ENCODE results near the gene CLTB. TPM values are rescaled to one million over a fixed set of nuclear protein-coding genes. Genes with fewer than 3 reads are reported as not detected.
A peak's percentile ranks its signal among the peaks of the same experiment; 100 is the strongest.
"Not testable (repeated sequence)": the region's sequence is repeated elsewhere in the genome, so short reads cannot be mapped to it uniquely, and the experiment has no call there.

CLTB gene
- total RNA-seq, 1 donor from 2014 or later = 47.9 TPM

- DNase-seq (ENCODE audit: low spot score); H3K36me3 Mint-ChIP-seq (ENCODE audit: low read depth); H3K27ac Mint-ChIP-seq; intact Hi-C loops (cut with micrococcal nuclease); H3K27me3 Mint-ChIP-seq (ENCODE audit: low read depth); H3K4me3 Mint-ChIP-seq (ENCODE audit: low read depth); H3K9me3 Mint-ChIP-seq: not testable (repeated sequence)
- H3K4me1 Mint-ChIP-seq (ENCODE audit: low read depth) = peaks cover 23% of the 10 kb centered on the region
Measured at GRCh38 chr5:176442911-176443310, 26.6 kb upstream of the CLTB start.

- Mint-ChIP-seq H3K9me3 (no peaks in the 10 kb centered on the region), H3K27me3 (ENCODE audit: low read depth) (peaks cover 2% of the 10 kb centered on the region), H3K4me1 (ENCODE audit: low read depth) (peaks cover 24% of the 10 kb centered on the region), H3K4me3 (ENCODE audit: low read depth) (no peak overlapping the region), H3K27ac (no peak overlapping the region), H3K36me3 (ENCODE audit: low read depth) (no peaks in the 10 kb centered on the region)
- no peak for DNase-seq (ENCODE audit: low spot score)
- intact Hi-C loops (cut with micrococcal nuclease) = no loop called here
Measured at GRCh38 chr5:176441921-176442323, 25.6 kb upstream of the CLTB start.

GRCh38 chr5:176440927-176441706 is 24.8 kb upstream of the CLTB start:
- H3K27ac Mint-ChIP-seq = no peak overlapping the region
- no peak for DNase-seq (ENCODE audit: low spot score)
- no peaks in the 10 kb centered on the region for H3K9me3 Mint-ChIP-seq
- peaks cover 26% of the 10 kb centered on the region for H3K4me1 Mint-ChIP-seq (ENCODE audit: low read depth)
- H3K27me3 Mint-ChIP-seq (ENCODE audit: low read depth) = peaks cover 2% of the 10 kb centered on the region
- no peak overlapping the region for H3K4me3 Mint-ChIP-seq (ENCODE audit: low read depth)
- H3K36me3 Mint-ChIP-seq (ENCODE audit: low read depth) = no peaks in the 10 kb centered on the region
- intact Hi-C loops (cut with micrococcal nuclease) = no loop called here

DNA sequence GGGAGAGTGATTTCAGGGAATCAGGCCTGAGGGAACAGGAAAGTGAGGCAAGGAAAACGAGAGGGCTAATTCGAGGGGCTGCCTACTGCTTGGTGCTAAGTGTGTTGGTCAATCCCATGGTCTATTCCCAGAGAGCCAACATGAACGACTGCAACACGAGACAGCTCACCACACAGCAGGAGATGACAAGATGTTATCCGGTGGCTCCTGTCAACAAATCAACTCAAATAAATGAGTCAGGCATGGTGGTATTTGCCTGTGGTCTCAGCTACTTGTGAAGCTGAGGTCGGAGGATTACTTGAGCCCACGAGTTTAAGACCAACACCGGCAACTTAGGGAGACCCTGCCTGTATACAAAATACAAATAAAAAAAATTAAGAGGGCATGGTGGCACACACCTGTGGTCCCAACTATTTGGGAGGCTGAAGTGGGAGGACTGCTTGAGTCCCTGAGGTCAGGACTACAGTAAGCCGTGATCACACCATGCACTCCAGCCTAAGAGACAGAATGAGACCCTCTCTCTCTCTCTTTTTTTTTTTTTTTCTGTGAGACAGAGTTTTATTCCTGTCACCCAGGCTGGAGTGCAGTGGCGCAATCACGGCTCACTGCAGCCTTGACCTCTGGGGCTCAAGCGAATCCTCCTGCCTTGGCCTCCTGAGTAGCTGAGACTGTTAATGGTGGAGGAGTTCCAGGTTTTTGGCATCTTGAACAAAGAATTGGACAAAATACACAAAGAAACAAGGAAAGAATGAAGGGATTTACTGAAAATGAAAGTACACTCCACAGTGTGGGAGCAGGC is 22.8 kb upstream of the CLTB start:
- intact Hi-C loops (cut with micrococcal nuclease) = no loop called here
- peaks cover 2% of the 10 kb centered on the region for H3K27me3 Mint-ChIP-seq (ENCODE audit: low read depth)
- no peak for DNase-seq (ENCODE audit: low spot score)
- H3K9me3 Mint-ChIP-seq = no peaks in the 10 kb centered on the region
- H3K36me3 Mint-ChIP-seq (ENCODE audit: low read depth) = no peaks in the 10 kb centered on the region
- peaks cover 26% of the 10 kb centered on the region for H3K4me1 Mint-ChIP-seq (ENCODE audit: low read depth)
- H3K4me3 Mint-ChIP-seq (ENCODE audit: low read depth) = no peak overlapping the region
- no peak overlapping the region for H3K27ac Mint-ChIP-seq

GRCh38 chr5:176436656-176437055 is 20.3 kb upstream of the CLTB start:
- peaks cover 9% of the 10 kb centered on the region for H3K27me3 Mint-ChIP-seq (ENCODE audit: low read depth)
- peak; percentile 24 for DNase-seq (ENCODE audit: low spot score)
- H3K4me3 Mint-ChIP-seq (ENCODE audit: low read depth) = peak overlapping the region; percentile 58
- H3K27ac Mint-ChIP-seq = peak overlapping the region; percentile 43
- no peaks in the 10 kb centered on the region for H3K9me3 Mint-ChIP-seq
- intact Hi-C loops (cut with micrococcal nuclease) = loop anchor here (1.0 kb wide), 1 partner anchor 12 kb away; the partner anchor contains the start of gene FAF2
- H3K4me1 Mint-ChIP-seq (ENCODE audit: low read depth) = peaks cover 19% of the 10 kb centered on the region
- no peaks in the 10 kb centered on the region for H3K36me3 Mint-ChIP-seq (ENCODE audit: low read depth)

DNA sequence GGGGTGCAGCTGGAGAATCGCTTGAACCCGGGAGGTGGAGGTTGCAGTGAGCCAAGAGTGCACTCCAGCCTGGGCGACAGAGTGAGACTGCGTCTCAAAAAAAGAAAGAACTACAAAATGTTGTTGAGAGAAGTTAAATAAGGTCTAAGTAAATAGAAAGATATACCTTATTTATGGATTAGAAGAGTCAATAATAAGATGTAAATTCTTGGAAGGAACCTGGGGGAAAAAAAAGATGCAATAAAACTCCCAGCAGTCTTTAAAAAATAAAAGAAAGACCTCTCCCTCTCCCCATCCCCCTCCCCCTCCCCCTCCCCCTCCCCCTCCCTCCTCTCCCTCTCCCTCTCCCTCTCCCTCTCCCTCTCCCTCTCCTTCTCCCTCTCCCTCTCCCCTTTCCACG is 16.4 kb upstream of the CLTB start:
- H3K4me3 Mint-ChIP-seq (ENCODE audit: low read depth) = no peak overlapping the region
- no peaks in the 10 kb centered on the region for H3K9me3 Mint-ChIP-seq
- no peaks in the 10 kb centered on the region for H3K36me3 Mint-ChIP-seq (ENCODE audit: low read depth)
- no peak for DNase-seq (ENCODE audit: low spot score)
- intact Hi-C loops (cut with micrococcal nuclease) = no loop called here
- peaks cover 20% of the 10 kb centered on the region for H3K4me1 Mint-ChIP-seq (ENCODE audit: low read depth)
- no peak overlapping the region for H3K27ac Mint-ChIP-seq
- peaks cover 13% of the 10 kb centered on the region for H3K27me3 Mint-ChIP-seq (ENCODE audit: low read depth)

GRCh38 chr5:176429972-176430371 is 13.6 kb upstream of the CLTB start:
- no peak for DNase-seq (ENCODE audit: low spot score)
- peaks cover 14% of the 10 kb centered on the region for H3K27me3 Mint-ChIP-seq (ENCODE audit: low read depth)
- intact Hi-C loops (cut with micrococcal nuclease) = no loop called here
- H3K36me3 Mint-ChIP-seq (ENCODE audit: low read depth) = no peaks in the 10 kb centered on the region
- no peak overlapping the region for H3K4me3 Mint-ChIP-seq (ENCODE audit: low read depth)
- H3K27ac Mint-ChIP-seq = no peak overlapping the region
- peaks cover 7% of the 10 kb centered on the region for H3K4me1 Mint-ChIP-seq (ENCODE audit: low read depth)
- H3K9me3 Mint-ChIP-seq = peaks cover 6% of the 10 kb centered on the region

- Mint-ChIP-seq H3K4me1 (ENCODE audit: low read depth) (peaks cover 7% of the 10 kb centered on the region), H3K9me3 (peaks cover 6% of the 10 kb centered on the region), H3K27ac (no peak overlapping the region), H3K36me3 (ENCODE audit: low read depth) (no peaks in the 10 kb centered on the region), H3K27me3 (ENCODE audit: low read depth) (peaks cover 14% of the 10 kb centered on the region), H3K4me3 (ENCODE audit: low read depth) (no peak overlapping the region)
- no peak for DNase-seq (ENCODE audit: low spot score)
- intact Hi-C loops (cut with micrococcal nuclease) = no loop called here
Measured at GRCh38 chr5:176427971-176428370, 11.6 kb upstream of the CLTB start.

DNA sequence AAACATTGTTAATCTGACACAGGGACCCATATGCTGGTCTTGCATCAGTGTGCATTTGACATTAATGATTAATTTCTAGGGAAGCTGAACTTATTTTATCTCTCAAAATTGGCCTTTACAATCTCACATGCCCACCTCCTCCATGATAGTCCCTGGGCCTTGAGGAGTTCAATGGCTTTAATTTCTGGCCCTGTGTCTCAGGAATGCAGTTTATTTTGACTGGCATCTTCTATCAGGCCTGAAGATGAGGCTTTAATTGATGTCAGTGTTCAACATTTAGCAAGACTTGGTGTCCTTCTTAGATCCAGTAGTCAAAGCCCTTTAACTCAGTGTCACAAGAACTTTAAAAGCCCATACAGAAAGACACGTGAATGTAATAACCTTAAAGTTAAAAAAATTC is 10.5 kb upstream of the CLTB start:
- no peak for DNase-seq (ENCODE audit: low spot score)

GRCh38 chr5:176425791-176426190 is 9.5 kb upstream of the CLTB start:
- DNase-seq (ENCODE audit: low spot score) = no peak
- no peaks in the 10 kb centered on the region for H3K36me3 Mint-ChIP-seq (ENCODE audit: low read depth)
- H3K9me3 Mint-ChIP-seq = peaks cover 6% of the 10 kb centered on the region
- H3K27ac Mint-ChIP-seq = no peak overlapping the region
- intact Hi-C loops (cut with micrococcal nuclease) = no loop called here
- peaks cover 11% of the 10 kb centered on the region for H3K4me1 Mint-ChIP-seq (ENCODE audit: low read depth)
- H3K4me3 Mint-ChIP-seq (ENCODE audit: low read depth) = no peak overlapping the region
- H3K27me3 Mint-ChIP-seq (ENCODE audit: low read depth) = peaks cover 24% of the 10 kb centered on the region

More for the DNA sequence above, 10.5 kb upstream of the CLTB start:
- peaks cover 18% of the 10 kb centered on the region for H3K27me3 Mint-ChIP-seq (ENCODE audit: low read depth)
- intact Hi-C loops (cut with micrococcal nuclease) = no loop called here
- peaks cover 6% of the 10 kb centered on the region for H3K9me3 Mint-ChIP-seq
- H3K4me1 Mint-ChIP-seq (ENCODE audit: low read depth) = peaks cover 7% of the 10 kb centered on the region
- no peak overlapping the region for H3K27ac Mint-ChIP-seq
- H3K4me3 Mint-ChIP-seq (ENCODE audit: low read depth) = no peak overlapping the region
- H3K36me3 Mint-ChIP-seq (ENCODE audit: low read depth) = no peaks in the 10 kb centered on the region

GRCh38 chr5:176425138-176425537 is 8.8 kb upstream of the CLTB start:
- intact Hi-C loops (cut with micrococcal nuclease) = no loop called here
- Mint-ChIP-seq H3K27ac (no peak overlapping the region), H3K4me1 (ENCODE audit: low read depth) (peaks cover 5% of the 10 kb centered on the region), H3K4me3 (ENCODE audit: low read depth) (no peak overlapping the region), H3K36me3 (ENCODE audit: low read depth) (no peaks in the 10 kb centered on the region), H3K27me3 (ENCODE audit: low read depth) (peaks cover 24% of the 10 kb centered on the region), H3K9me3 (peaks cover 10% of the 10 kb centered on the region)
- DNase-seq (ENCODE audit: low spot score) = no peak

GRCh38 chr5:176424181-176424580 is 7.8 kb upstream of the CLTB start:
- intact Hi-C loops (cut with micrococcal nuclease) = no loop called here
- H3K4me3 Mint-ChIP-seq (ENCODE audit: low read depth) = no peak overlapping the region
- H3K27me3 Mint-ChIP-seq (ENCODE audit: low read depth) = peaks cover 24% of the 10 kb centered on the region
- peaks cover 3% of the 10 kb centered on the region for H3K4me1 Mint-ChIP-seq (ENCODE audit: low read depth)
- H3K36me3 Mint-ChIP-seq (ENCODE audit: low read depth) = no peaks in the 10 kb centered on the region
- peaks cover 10% of the 10 kb centered on the region for H3K9me3 Mint-ChIP-seq
- no peak for DNase-seq (ENCODE audit: low spot score)
- H3K27ac Mint-ChIP-seq = no peak overlapping the region

GRCh38 chr5:176420972-176421544 is 4.7 kb upstream of the CLTB start:
- no peak overlapping the region for H3K27ac Mint-ChIP-seq
- no peak for DNase-seq (ENCODE audit: low spot score)
- intact Hi-C loops (cut with micrococcal nuclease) = no loop called here
- H3K9me3 Mint-ChIP-seq = peaks cover 10% of the 10 kb centered on the region
- H3K36me3 Mint-ChIP-seq (ENCODE audit: low read depth) = no peaks in the 10 kb centered on the region
- H3K4me3 Mint-ChIP-seq (ENCODE audit: low read depth) = no peak overlapping the region
- H3K4me1 Mint-ChIP-seq (ENCODE audit: low read depth) = peaks cover 11% of the 10 kb centered on the region
- H3K27me3 Mint-ChIP-seq (ENCODE audit: low read depth) = peaks cover 27% of the 10 kb centered on the region

All from activated T-helper 2 cell treated with anti-CD3 and anti-CD28 coated beads, Interferon-gamma antibody, Interleukin-2, Interleukin-4, amounts not matched to agents 10 μg/mL and 5 μg/mL and 100 μg/mL, durations not matched to agents 14 hours and 24 hours and 36 hours (primary cell).